AML-193 (cell line): ENCODE data around the gene ANKS1A.

Source experiments
- DNase-seq, 2 experiments: peaks; one replicate each; lab custom pipeline; 2025; lab: John Stamatoyannopoulos, UW

ANKS1A gene

GRCh38 chr6:35024551-35025054 lies 135.5 kb downstream of the ANKS1A start:
- no peak for DNase-seq

GRCh38 chr6:35025232-35026188 lies 136.5 kb downstream of the ANKS1A start:
- DNase-seq, result no peak

- DNase-seq, result no peak
Measured at GRCh38 chr6:35026434-35027222, 137.6 kb downstream of the ANKS1A start.

GRCh38 chr6:35027807-35028206 lies 138.8 kb downstream of the ANKS1A start:
- no peak for DNase-seq

GRCh38 chr6:35028781-35029769 lies 140.0 kb downstream of the ANKS1A start:
- DNase-seq, result no peak

- DNase-seq, result no peak
Measured at GRCh38 chr6:35030099-35030498, 141.0 kb downstream of the ANKS1A start.

GRCh38 chr6:35031611-35032529 lies 142.8 kb downstream of the ANKS1A start:
- DNase-seq, result no peak

GRCh38 chr6:35033683-35034082 lies 144.6 kb downstream of the ANKS1A start:
- DNase-seq, result no peak

GRCh38 chr6:35034411-35035191 lies 145.5 kb downstream of the ANKS1A start:
- DNase-seq, result no peak

- no peak for DNase-seq
Measured at GRCh38 chr6:35035481-35036030, 146.5 kb downstream of the ANKS1A start.

GRCh38 chr6:35036059-35036827 lies 147.2 kb downstream of the ANKS1A start:
- no peak for DNase-seq

- no peak for DNase-seq
Measured at GRCh38 chr6:35036828-35037663, 148.0 kb downstream of the ANKS1A start.

- no peak for DNase-seq
Measured at GRCh38 chr6:35037664-35038038, 148.6 kb downstream of the ANKS1A start.

GRCh38 chr6:35038076-35038475 lies 149.0 kb downstream of the ANKS1A start:
- no peak for DNase-seq

GRCh38 chr6:35040398-35040797 lies 151.3 kb downstream of the ANKS1A start:
- DNase-seq, result no peak

- no peak for DNase-seq
Measured at GRCh38 chr6:35041086-35041861, 152.2 kb downstream of the ANKS1A start.
